Hepatic stellate cell (primary cell): ENCODE data around the gene ORAI3.

ENCODE experiments used
- DNase-seq: peaks from one replicate; pipeline ENCODE4 v3.0.0; 2011; ENCODE audit warnings: low spot score

The ORAI3 gene

GRCh38 chr16:30992276-30992780, 43.5 kb downstream of the ORAI3 start:
- DNase-seq, result no peak

- DNase-seq, result no peak
Measured at GRCh38 chr16:30992931-30993816, 44.3 kb downstream of the ORAI3 start.

GRCh38 chr16:30995927-30996323, 47.1 kb downstream of the ORAI3 start:
- DNase-seq, result no peak

- no peak for DNase-seq
Measured at GRCh38 chr16:30996324-30996984, 47.6 kb downstream of the ORAI3 start.

- DNase-seq, result peak; percentile 95
Measured at GRCh38 chr16:30996985-30997724, 48.3 kb downstream of the ORAI3 start.

- peak; percentile 97 for DNase-seq
Measured at GRCh38 chr16:30997725-30998711, 49.1 kb downstream of the ORAI3 start.

- DNase-seq, result no peak
Measured at GRCh38 chr16:30998852-30999761, 50.2 kb downstream of the ORAI3 start.

GRCh38 chr16:31000671-31001382, 52.0 kb downstream of the ORAI3 start:
- DNase-seq, result no peak

GRCh38 chr16:31001507-31002249, 52.8 kb downstream of the ORAI3 start:
- DNase-seq, result no peak

GRCh38 chr16:31002250-31002700, 53.4 kb downstream of the ORAI3 start:
- no peak for DNase-seq

GRCh38 chr16:31002862-31003341, 54.0 kb downstream of the ORAI3 start:
- DNase-seq, result no peak

- DNase-seq, result no peak
Measured at GRCh38 chr16:31003744-31004143, 54.9 kb downstream of the ORAI3 start.
